Heart right ventricle (tissue), 16 donors: Measurements from ENCODE around the gene DALRD3. TPM values are rescaled to one million over a fixed set of nuclear protein-coding genes. Genes with fewer than 3 reads are reported as not detected.
A peak's percentile ranks its signal among the peaks of the same experiment; 100 is the strongest.

Source experiments
- ATAC-seq, 8 donors: fragments of 200-7000 bp; cut with Tn5 transposase; one replicate each; pipeline ENCODE4 v1.9.1; 2020; ENCODE audit warnings: mild to moderate bottlenecking in 8 of 8, moderate library complexity in 8 of 8, moderate number of reproducible peaks in 1 of 8
- DNase-seq, 2 donors: peaks; one replicate each; pipeline ENCODE4 v3.0.0-alpha.2; 2020
- H3K27ac ChIP-seq, 10 donors: fragments of 200-600 bp; sonication (generic) in 2 of 10; one replicate each; pipeline versions ENCODE4 v1.5.0 to v1.8.0; 2020 to 2022; ENCODE audit warnings: mild to moderate bottlenecking in 3 of 10
- H3K27me3 ChIP-seq, 7 donors: fragments of 200-600 bp; one replicate each; pipeline ENCODE4 v1.8.0; 2021 to 2022; ENCODE audit warnings: mild to moderate bottlenecking in 2 of 7
- H3K36me3 ChIP-seq, 9 donors: fragments of 200-600 bp; sonication (generic) in 1 of 9; one replicate each; pipeline versions ENCODE4 v1.5.0 to v1.8.0; 2020 to 2022; ENCODE audit warnings: mild to moderate bottlenecking in 2 of 9
- H3K4me1 ChIP-seq, 9 donors: fragments of 200-600 bp; sonication (generic) in 1 of 9; one replicate each; pipeline versions ENCODE4 v1.5.0 to v1.8.0; 2020 to 2022; ENCODE audit warnings: mild to moderate bottlenecking in 4 of 9
- H3K4me3 ChIP-seq, 10 donors: fragments of 200-600 bp; sonication (generic) in 2 of 10; one replicate each; pipeline versions ENCODE4 v1.5.0 to v1.8.0; 2020 to 2022; ENCODE audit warnings: mild to moderate bottlenecking in 7 of 10, moderate library complexity in 2 of 10
- H3K9me3 ChIP-seq, 11 donors: fragments of 200-600 bp in 10 of 11; sonication (generic) in 2 of 11; one replicate each; pipeline versions ENCODE4 v1.5.0 to v1.8.0; 2013 to 2022; ENCODE audit warnings: mild to moderate bottlenecking in 2 of 11, control low read depth in 1 of 11, moderate library complexity in 1 of 11
- CTCF ChIP-seq, 9 donors: fragments of 200-600 bp; sonication (generic) in 2 of 9; IDR thresholded peaks; one replicate each; pipeline versions ENCODE4 v1.5.0 to v1.8.0; 2021 to 2022; ENCODE audit warnings: antibody characterized with exemption in 9 of 9, mild to moderate bottlenecking in 5 of 9, moderate library complexity in 1 of 9
- WGBS, 2 donors: extraction: QIAGEN DNeasy Blood & Tissue Kit; methylation state at CpG; one replicate each; pipeline ENCODE4 v1.1.7; 2013; ENCODE audit warnings: inconsistent platforms in 1 of 2; 5-methylcytosine and 5-hydroxymethylcytosine counted together
- intact Hi-C, 10 donors: fragments of 100-400 bp; cut with DNase I; formaldehyde crosslinking; loops; one replicate each; pipeline versions ENCODE4 v1.11.1 to v1.14.2; 2022
- polyA plus RNA-seq, 2 donors: library from polyadenylated mRNA; stranded (reverse); fragments of 200-250 nt; gene quantifications; one replicate each; pipeline ENCODE4 v1.2.3, GENCODE V29; 2013
- total RNA-seq, 10 donors: library from RNA; stranded (reverse); fragmentation: NEBNext Ultra II Directional in 3 of 10; extraction: Animal tissue kit (Norgen Biotek cat#: 25700) in 3 of 10; gene quantifications; one replicate each; pipeline versions ENCODE4 v1.2.1 to v1.2.4, GENCODE V29; 2021 to 2023
- donor health status: Arrhythmogenic right ventricular cardiomyopathy.
- donor health status: ischemic (EF 13 %, LVEDD 7.1; RV severe dilation, severe dysfunction).
- donor health status: healthy with polysubstance abuse.
- donor health status: DM: no; HTN: yes; CAD: no.
- donor health status: DM: no; HTN: no; CAD: no.
- donor health status: ischemic (EF 25% LVEDD 6.9; RV normal size, moderate dysfunction).
- donor health status: ischemic (EF 25% LVEDD 5.7; RV mildly dilated, moderate dysfunction).
- donor health status: healthy.
- donor health status: DM: yes; HTN: yes; CAD: no.
- donor health status: Ischemic cardiomyopathy.
- donor health status: ischemic (EF 35%, LVEDD 5.7; RV mildly dilated, moderate dysfunction).
- donor health status: nonischemic (EF 11% LVEDD 7.7; RV severe dilation, severe dysfunction).
- donor health status: DM: yes; HTN: yes; CAD: no.
- donor health status: PGD.
- donor health status: ischemic (EF 29% LVEDD 5.4; RV normal size, mild dysfunction).
- donor health status: nonischemic (EF 23%, LVEDD 6.1; RV moderate dilation, normal function).

Gene DALRD3
- total and polyA plus RNA-seq, 12 donors, result 7.6 to 17.8 (median 14.8) TPM

- intact Hi-C loops, result loop anchor here in 6 of 10 donors (1.0 to 5.0 kb wide), 5 partner anchors 32 to 463 kb away; partner anchors contain the start of genes QRICH1 (in 2 of the 6) and NDUFAF3 (in 1 of the 6)
- Histone ChIP-seq H3K9me3 (no peaks in the 10 kb centered on the region), H3K36me3 (peaks cover 0 to 30% (median 13%) of the 10 kb centered on the region in 9 donors), H3K4me3 (peak overlapping the region; percentile 55 to 95 (median 82)), H3K4me1 (peaks cover 8 to 40% (median 28%) of the 10 kb centered on the region in 9 donors), H3K27me3 (no peaks in the 10 kb centered on the region), H3K27ac (peak overlapping the region; percentile 71 to 93 (median 88))
- DNase-seq (no peak), ATAC-seq (peak in 2 of 8 donors; percentile 5 to 12)
- 5 to 7% methylated on average over 21 of the region's 21 CpGs for WGBS, 2 donors
- no peak for TF ChIP-seq CTCF (IDR thresholded peaks at IDR 0.05)
Measured at GRCh38 chr3:48989126-48989795, 29.1 kb downstream of the DALRD3 start.

- peaks cover 8 to 23% (median 16%) of the 10 kb centered on the region in 9 donors for H3K4me1 ChIP-seq
- no peaks in the 10 kb centered on the region for H3K27me3 ChIP-seq
- H3K4me3 ChIP-seq, result no peak overlapping the region
- DNase-seq (no peak), ATAC-seq (no peak)
- WGBS, 2 donors, result 87 to 94% methylated on average over 7 of the region's 7 CpGs
- peaks cover 0 to 64% (median 39%) of the 10 kb centered on the region in 9 donors for H3K36me3 ChIP-seq
- H3K9me3 ChIP-seq, result no peaks in the 10 kb centered on the region
- TF ChIP-seq CTCF (IDR thresholded peaks at IDR 0.05), result no peak
- no peak overlapping the region for H3K27ac ChIP-seq
- intact Hi-C loops, result loop anchor here in 5 of 10 donors (5.0 kb wide), 3 partner anchors 106 to 466 kb away; partner anchors contain the start of gene QRICH1 (in 2 of the 5)
Measured at GRCh38 chr3:48985831-48986376, 32.5 kb downstream of the DALRD3 start.

DNA sequence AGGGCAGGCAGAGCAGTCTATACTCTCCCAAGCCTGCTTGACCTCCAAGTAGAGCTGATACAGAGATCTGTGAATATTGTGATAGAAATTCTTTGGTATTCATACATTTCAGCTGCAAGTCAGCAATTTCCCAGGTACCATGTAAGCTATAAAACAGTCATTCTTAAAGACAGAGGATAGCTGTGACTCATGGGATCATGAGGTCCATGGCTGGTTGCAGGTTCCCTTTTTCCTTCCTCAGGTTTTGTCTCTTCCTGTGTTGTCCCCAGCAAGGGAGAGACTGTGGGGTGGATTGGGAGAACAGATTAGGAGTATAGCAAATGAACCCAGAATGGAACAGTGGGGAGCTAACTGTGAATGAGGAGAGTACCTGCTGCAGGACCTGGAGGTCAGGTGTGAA, 33.7 kb downstream of the DALRD3 start:
- Histone ChIP-seq H3K4me3 (no peak overlapping the region), H3K27ac (no peak overlapping the region), H3K36me3 (peaks cover 0 to 76% (median 51%) of the 10 kb centered on the region in 9 donors), H3K4me1 (peaks cover 8 to 27% (median 11%) of the 10 kb centered on the region in 9 donors), H3K27me3 (no peaks in the 10 kb centered on the region), H3K9me3 (no peaks in the 10 kb centered on the region)
- no peak for ATAC-seq
- no peak for TF ChIP-seq CTCF (IDR thresholded peaks at IDR 0.05)
- intact Hi-C loops, result loop anchor here in 5 of 10 donors (5.0 kb wide), 3 partner anchors 108 to 468 kb away; partner anchors contain the start of gene QRICH1 (in 2 of the 5)
- no peak for DNase-seq

- TF ChIP-seq CTCF (IDR thresholded peaks at IDR 0.05), result no peak
- WGBS, 2 donors, result 83 to 88% methylated on average over 4 of the region's 4 CpGs
- peaks cover 0 to 16% (median 0%) of the 10 kb centered on the region in 9 donors for H3K4me1 ChIP-seq
Measured at GRCh38 chr3:48983096-48983495, 35.3 kb downstream of the DALRD3 start.

More at GRCh38 chr3:48983096-48983495, 35.3 kb downstream of the DALRD3 start:
- DNase-seq (no peak), ATAC-seq (no peak)
- H3K4me3 ChIP-seq, result no peak overlapping the region
- no peaks in the 10 kb centered on the region for H3K9me3 ChIP-seq
- peak overlapping the region in 1 of 10 donors; percentile 31 for H3K27ac ChIP-seq
- H3K36me3 ChIP-seq, result peaks cover 0 to 90% (median 55%) of the 10 kb centered on the region in 9 donors
- intact Hi-C loops, result no loop called here
- no peaks in the 10 kb centered on the region for H3K27me3 ChIP-seq
